HepG2 (cell line): ENCODE measurements around the gene NCAPD2. TPM values are rescaled to one million over a fixed set of nuclear protein-coding genes. Genes with fewer than 3 reads are reported as not detected.

ENCODE experiments used
- ATF4 ChIP-seq, 2 experiments: fragments of 450-650 bp in 1 of 2; sonication (generic) in 1 of 2; formaldehyde crosslinking; IDR thresholded peaks; 2 replicates each; pipeline versions ENCODE4 v1.5.0 to v1.8.0; 2020 to 2022; ENCODE audit warnings: mild to moderate bottlenecking in 1 of 2, missing genetic modification reagents in 1 of 2
- CEBPB ChIP-seq: IDR thresholded peaks from 2 replicates; pipeline ENCODE4 v1.6.1; 2011; ENCODE audit warnings: low read depth, low read length, improper control_type of control experiment, borderline replicate concordance
- KDM6A ChIP-seq: IDR thresholded peaks from 2 replicates; pipeline ENCODE4 v1.6.1; 2016; ENCODE audit warnings: low read depth
- ZBTB2 ChIP-seq: sonication (generic); formaldehyde crosslinking; IDR thresholded peaks from 2 replicates; pipeline ENCODE4 v1.8.0; 2022; ENCODE audit warnings: low read depth, missing genetic modification reagents
- ZFP36 ChIP-seq: fragments of 150-350 bp; IDR thresholded peaks from 2 replicates; pipeline ENCODE4 v1.6.1; 2018; ENCODE audit warnings: borderline replicate concordance, low read length, low read depth; ENCODE audit not compliant: partially characterized antibody
- ZNF101 ChIP-seq: sonication (generic); formaldehyde crosslinking; IDR thresholded peaks from 2 replicates; pipeline ENCODE4 v1.4.0; 2020; ENCODE audit warnings: mild to moderate bottlenecking, low read depth, missing genetic modification reagents, borderline replicate concordance
- ZNF281 ChIP-seq: sonication (generic); formaldehyde crosslinking; IDR thresholded peaks from 2 replicates; pipeline ENCODE4 v1.4.0; 2020; ENCODE audit warnings: missing genetic modification reagents, borderline replicate concordance
- ZNF335 ChIP-seq: sonication (generic); formaldehyde crosslinking; IDR thresholded peaks from 2 replicates; pipeline ENCODE4 v1.4.0; 2020; ENCODE audit warnings: missing genetic modification reagents
- ZNF652 ChIP-seq: IDR thresholded peaks from 2 replicates; pipeline ENCODE4 v1.6.1; 2016; ENCODE audit warnings: low read depth, borderline replicate concordance
- ZNF740 ChIP-seq: sonication (generic); formaldehyde crosslinking; IDR thresholded peaks from 2 replicates; pipeline ENCODE4 v1.4.0; 2020; ENCODE audit warnings: missing genetic modification reagents
- ZNF800 ChIP-seq: sonication (generic); formaldehyde crosslinking; IDR thresholded peaks from 2 replicates; pipeline ENCODE4 v1.4.0; 2020; ENCODE audit warnings: missing genetic modification reagents
- polyA plus RNA-seq, 8 experiments: library from polyadenylated mRNA; depleted of rRNA in 3 of 8; stranded (reverse) in 7 of 8; unstranded in 1 of 8; fragments of >200 nt; fragmentation: Illumina TruSeq in 4 of 8; extraction: Trizol in 4 of 8; gene quantifications; 2 replicates each; pipeline versions ENCODE4 v1.2.1 to v1.2.3, GENCODE V29; 2011 to 2016; ENCODE audit warnings: low read depth in 4 of 8, missing spikeins in 1 of 8, mixed read lengths in 1 of 8; ENCODE audit not compliant: insufficient read depth in 1 of 8
- total RNA-seq, 5 experiments: library from RNA; depleted of rRNA; stranded (reverse); fragments of >200 nt; fragmentation: Illumina TruSeq; extraction: Trizol; gene quantifications; 2 replicates each; pipeline ENCODE4 v1.2.3, GENCODE V29; 2016; ENCODE audit warnings: low read depth in 1 of 5

NCAPD2 gene
- total and polyA plus RNA-seq, 2 of the 13 experiments (the other 11 are each of a cell fraction or from before 2014, with no cell fraction given): 51.1 to 65.6 TPM

- no peak for TF ChIP-seq ZNF740 (CRISPR knock-in tag)
- TF ChIP-seq KDM6A: peak; percentile 97
- peak; percentile 85; the same call in 1 of the 2 replicates for TF ChIP-seq ZNF800 (CRISPR knock-in tag)
- no peak for TF ChIP-seq ATF4 (CRISPR knock-in tag; IDR thresholded peaks at IDR 0.05)
- peak; percentile 49; the same call in 1 of the 2 replicates for TF ChIP-seq ZNF335
- TF ChIP-seq CEBPB: no peak
- no peak for TF ChIP-seq ZBTB2
- TF ChIP-seq ZFP36: no peak
- no peak for TF ChIP-seq ZNF101
- no peak; the same call in 1 of the 2 replicates for TF ChIP-seq ZNF652 (CRISPR knock-in tag)
- peak; percentile 36; the same call in 1 of the 2 replicates for TF ChIP-seq ZNF281
Measured at GRCh38 chr12:6542209-6543009, 48.5 kb downstream of the NCAPD2 start (continued).
